ENCODE measurements around the gene AFF1.
A peak's percentile ranks its signal among the peaks of the same experiment; 100 is the strongest.

DNA sequence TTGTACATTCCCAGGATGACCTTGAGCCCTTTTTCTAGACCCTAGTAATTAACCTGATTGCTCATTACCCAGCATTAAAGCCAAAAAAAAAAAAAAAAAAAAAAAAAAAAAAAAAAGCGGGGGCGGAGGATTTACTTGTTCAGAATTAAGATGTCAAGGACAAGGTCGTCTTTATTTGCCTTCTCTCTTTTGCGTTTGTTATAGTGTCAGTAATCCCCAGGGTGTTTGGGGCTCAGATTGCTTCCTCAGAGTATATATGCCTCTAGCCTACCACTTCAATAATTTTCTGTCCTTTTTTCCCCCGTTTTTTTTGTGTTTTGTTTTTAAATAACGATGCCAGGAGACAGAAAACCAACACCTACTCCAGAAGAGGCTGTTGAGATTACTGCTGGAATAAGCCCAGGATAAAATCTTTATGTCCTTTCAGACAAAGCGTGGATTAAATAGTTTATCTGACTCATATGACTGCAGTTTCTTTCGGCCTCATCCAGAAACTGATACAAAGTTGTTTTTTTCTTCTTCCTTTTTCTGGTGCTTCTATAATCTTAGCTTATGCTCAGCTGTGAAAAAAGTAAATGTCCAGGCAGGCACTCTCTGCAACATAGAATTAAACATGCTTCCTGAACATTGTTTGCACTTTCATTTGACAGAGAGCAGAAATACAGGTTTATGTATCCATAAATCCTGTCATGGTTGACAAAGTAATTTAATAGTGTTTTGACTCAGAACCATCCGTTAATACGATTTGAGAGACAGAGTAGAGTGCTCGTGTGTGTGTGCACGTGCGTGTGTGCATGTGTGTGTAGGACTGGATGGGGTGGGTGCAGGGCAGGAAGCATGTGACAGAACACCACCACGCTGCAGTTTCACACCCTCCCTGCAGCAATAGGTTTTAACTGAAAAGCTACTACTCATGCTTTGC, 138.6 kb downstream of the AFF1 start:
- TF ChIP-seq, protein P1, sequence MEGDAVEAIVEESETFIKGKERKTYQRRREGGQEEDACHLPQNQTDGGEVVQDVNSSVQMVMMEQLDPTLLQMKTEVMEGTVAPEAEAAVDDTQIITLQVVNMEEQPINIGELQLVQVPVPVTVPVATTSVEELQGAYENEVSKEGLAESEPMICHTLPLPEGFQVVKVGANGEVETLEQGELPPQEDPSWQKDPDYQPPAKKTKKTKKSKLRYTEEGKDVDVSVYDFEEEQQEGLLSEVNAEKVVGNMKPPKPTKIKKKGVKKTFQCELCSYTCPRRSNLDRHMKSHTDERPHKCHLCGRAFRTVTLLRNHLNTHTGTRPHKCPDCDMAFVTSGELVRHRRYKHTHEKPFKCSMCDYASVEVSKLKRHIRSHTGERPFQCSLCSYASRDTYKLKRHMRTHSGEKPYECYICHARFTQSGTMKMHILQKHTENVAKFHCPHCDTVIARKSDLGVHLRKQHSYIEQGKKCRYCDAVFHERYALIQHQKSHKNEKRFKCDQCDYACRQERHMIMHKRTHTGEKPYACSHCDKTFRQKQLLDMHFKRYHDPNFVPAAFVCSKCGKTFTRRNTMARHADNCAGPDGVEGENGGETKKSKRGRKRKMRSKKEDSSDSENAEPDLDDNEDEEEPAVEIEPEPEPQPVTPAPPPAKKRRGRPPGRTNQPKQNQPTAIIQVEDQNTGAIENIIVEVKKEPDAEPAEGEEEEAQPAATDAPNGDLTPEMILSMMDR (conservative IDR thresholded peaks at IDR 0.05; ENCODE audit: low read length): 0 out of 2 replicates have a peak, but pooled peaks have one; percentile 8
- no peak for TF ChIP-seq EZH2phosphoT487 (IDR thresholded peaks at IDR 0.05; ENCODE audit: borderline replicate concordance, low read depth, low read length)
